Panc1 (cell line): Measurements from ENCODE around the gene MEGF10.

Source experiments
- CTCF ChIP-seq: fragments of 450-650 bp; IDR thresholded peaks from 2 replicates; pipeline ENCODE4 v1.5.1; 2017; ENCODE audit warnings: mild to moderate bottlenecking
- POLR2AphosphoS5 ChIP-seq: IDR thresholded peaks from 2 replicates; pipeline ENCODE4 v1.6.1; 2012; ENCODE audit warnings: mild to moderate bottlenecking, low read depth, low read length, moderate library complexity
- REST ChIP-seq, 2 experiments: IDR thresholded peaks; 2 replicates each; pipeline ENCODE4 v1.6.1; 2011 to 2012; ENCODE audit warnings: low read depth in 2 of 2, control low read depth in 1 of 2, low read length in 1 of 2, mild to moderate bottlenecking in 1 of 2, moderate library complexity in 1 of 2; ENCODE audit not compliant: insufficient read depth in 1 of 2
- SIN3A ChIP-seq: IDR thresholded peaks from 2 replicates; pipeline ENCODE4 v1.6.1; 2012; ENCODE audit warnings: low read depth, mild to moderate bottlenecking, low read length, moderate library complexity, borderline replicate concordance; ENCODE audit not compliant: insufficient read depth

- no peak for TF ChIP-seq CTCF
- no peak for TF ChIP-seq POLR2AphosphoS5
- no peak for TF ChIP-seq REST (IDR thresholded peaks at IDR 0.05; ENCODE audit: insufficient read depth in 1 of 2, low read depth in 2 of 2, low read length in 1 of 2)
- no peak for TF ChIP-seq SIN3A
Observed at GRCh38 chr5:127418367-127418766, 127.8 kb downstream of the MEGF10 start.
